ENCODE data around the gene EPHB2.
"Not testable (repeated sequence)": the region's sequence is repeated elsewhere in the genome, so short reads cannot be mapped to it uniquely, and the experiment has no call there.

The EPHB2 gene

GRCh38 chr1:22843441-22844183 is 133.0 kb downstream of the EPHB2 start:
- not testable (repeated sequence) for DNase-seq

- no peak for DNase-seq
Measured at GRCh38 chr1:22844621-22845020, 134.0 kb downstream of the EPHB2 start.

GRCh38 chr1:22845398-22845935 is 134.8 kb downstream of the EPHB2 start:
- DNase-seq = no peak

DNA sequence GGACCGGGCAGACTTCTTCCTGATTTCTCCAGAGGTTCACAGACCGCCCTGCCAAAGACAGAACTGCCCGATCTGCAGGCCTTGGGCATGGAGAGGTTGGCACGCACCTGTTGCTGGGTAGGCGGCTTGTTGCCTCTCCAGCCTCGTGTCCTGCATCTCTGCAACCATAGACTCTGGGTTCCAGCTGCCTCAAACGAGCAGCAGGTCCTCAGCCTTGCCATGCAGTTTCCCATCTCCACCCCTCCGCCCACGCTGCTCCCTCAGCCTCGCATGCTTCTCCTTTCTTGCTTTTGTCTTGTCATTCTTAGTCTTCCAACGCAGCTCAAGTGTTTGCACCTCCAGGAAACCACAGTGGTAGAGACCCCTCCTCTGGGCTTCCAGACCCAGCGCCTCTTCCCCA is 135.8 kb downstream of the EPHB2 start:
- DNase-seq = no peak

- no peak for DNase-seq
Measured at GRCh38 chr1:22847249-22847648, 136.6 kb downstream of the EPHB2 start.

DNA sequence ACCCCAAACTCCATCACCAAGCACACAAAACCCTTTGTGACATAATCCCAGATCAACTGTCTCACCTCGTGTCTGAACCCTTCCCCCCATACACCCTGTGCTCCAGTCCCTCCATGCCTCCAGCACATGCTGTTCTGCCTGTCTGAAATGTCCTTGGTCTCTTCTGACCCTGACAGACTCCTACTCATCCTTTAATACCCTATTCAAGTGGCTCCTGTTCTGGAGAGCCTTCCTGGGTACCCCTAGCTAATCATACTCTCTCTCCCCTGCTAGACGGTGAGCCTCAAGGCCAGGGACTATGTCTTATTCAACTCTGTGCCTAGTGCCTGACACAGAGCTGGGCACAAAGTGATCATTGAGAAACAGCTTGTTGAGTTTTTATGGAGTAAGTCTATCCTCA is 137.1 kb downstream of the EPHB2 start:
- no peak for DNase-seq

- no peak for DNase-seq
Measured at GRCh38 chr1:22848405-22848804, 137.8 kb downstream of the EPHB2 start.

- DNase-seq = no peak
Measured at GRCh38 chr1:22849770-22850169, 139.1 kb downstream of the EPHB2 start.

GRCh38 chr1:22850281-22850680 is 139.6 kb downstream of the EPHB2 start:
- DNase-seq = no peak

GRCh38 chr1:22850681-22851080 is 140.0 kb downstream of the EPHB2 start:
- DNase-seq = no peak

GRCh38 chr1:22851517-22851916 is 140.9 kb downstream of the EPHB2 start:
- no peak for DNase-seq

DNA sequence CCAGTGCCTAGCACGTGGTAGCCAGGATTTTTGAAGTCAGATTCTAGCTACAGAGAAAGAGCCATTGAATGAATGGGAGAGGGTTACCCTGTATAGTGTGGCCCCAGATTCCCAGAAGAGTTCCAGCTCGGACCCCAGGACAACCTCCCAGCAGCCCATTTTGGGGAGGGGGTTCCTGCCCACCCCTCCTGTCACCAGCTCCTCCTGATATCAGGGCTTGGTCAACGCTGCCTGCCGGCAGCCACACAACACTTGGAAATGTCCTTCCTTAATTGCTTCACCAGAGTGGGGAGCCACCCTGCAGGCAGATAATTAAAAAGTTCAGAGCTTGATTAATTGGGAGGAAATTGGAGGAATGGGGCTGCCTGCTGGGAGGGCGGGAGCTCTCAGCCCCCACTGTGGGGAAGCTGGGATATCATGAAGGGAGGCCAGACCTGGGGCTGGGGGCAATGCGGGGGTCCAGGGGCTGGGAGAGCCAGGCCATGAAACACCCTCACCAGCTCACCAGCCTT is 141.6 kb downstream of the EPHB2 start:
- no peak for DNase-seq

DNA sequence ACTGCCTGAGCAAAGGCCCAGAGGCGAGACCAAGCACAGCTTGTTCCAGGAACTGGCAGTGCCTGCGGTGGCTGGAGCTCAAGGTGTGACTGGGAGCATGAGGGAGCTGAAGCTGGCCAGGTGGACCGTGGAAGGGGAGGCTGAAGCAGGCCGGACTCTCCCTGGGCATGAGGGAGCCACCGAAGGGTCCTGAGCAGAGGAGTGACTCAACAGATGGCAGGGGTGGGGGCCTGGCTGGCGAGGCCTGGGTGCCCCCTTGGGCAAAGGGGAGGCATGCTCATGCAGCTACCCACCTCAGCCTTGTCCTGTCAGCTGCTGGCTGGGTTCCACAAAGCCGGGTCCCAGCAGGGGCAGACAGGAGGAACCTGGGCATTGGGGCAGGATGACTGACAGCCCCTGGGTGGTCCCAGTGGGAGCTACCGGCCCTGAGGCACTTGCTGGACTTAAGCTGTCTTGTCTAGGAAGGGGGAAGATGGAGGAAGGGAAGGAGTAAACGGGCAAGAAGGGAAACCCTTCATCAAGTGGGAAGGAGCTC is 143.1 kb downstream of the EPHB2 start:
- DNase-seq = no peak

DNA sequence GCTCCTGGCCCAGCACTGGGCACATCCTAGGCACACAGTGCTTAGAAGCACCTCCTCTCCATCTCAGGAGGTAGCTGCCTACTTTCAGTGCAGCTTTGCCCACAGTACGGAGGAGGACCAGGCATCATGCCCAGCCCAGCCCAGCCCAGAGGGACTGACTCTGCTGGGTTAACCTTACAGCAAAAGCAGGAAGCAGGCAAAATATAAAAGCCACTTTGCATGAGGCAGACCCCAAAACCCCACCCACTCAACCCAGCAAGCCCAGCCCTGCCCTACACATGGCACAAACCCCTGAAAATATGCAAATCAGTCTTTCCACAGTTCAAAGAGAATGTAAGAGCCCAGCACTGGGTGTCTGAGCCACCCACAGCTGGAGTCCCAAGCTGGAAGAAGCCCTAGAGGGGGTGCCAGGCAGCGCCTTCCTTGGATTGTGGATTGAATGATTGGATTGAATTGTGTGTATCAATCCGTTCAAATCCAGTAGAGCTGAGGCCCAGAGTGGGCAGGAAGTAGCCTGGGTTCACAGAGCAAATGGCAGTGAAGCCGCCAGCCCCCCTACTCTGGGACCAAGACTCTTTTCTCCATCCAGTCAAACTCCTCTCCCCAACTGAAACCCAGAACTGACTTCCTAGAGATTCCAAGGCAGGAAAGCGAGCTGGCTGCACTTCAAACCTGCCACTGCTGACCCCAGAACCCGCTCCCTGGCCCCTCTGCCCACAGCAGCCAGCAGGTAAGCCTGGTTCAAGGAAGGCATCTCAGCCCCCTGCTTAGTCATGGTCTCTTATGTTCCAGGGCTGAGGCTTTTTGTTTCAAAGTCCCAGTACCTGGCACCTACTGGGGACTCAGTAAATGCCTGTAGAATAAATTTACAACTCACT is 144.3 kb downstream of the EPHB2 start:
- no peak for DNase-seq

- peak; percentile 31 for DNase-seq
Measured at GRCh38 chr1:22855668-22856606, 145.3 kb downstream of the EPHB2 start.

DNA sequence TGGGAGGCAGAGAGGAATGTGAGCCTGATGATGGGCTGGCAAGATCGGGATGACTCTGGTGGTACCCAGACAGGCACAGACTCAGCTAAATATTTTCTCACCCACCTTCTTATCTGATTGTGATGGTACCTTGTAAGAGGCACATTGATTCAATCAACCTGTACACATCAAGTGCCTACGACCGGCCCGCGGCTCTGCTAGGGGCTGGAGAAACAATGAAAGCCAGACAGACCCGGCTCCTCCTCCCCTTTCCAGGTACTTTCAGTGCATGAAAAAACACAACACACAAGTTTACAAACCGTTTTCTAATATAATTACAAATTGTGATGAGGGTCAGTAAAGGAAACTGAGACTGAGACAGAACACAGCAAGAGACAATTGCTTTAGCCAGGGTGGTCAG is 147.0 kb downstream of the EPHB2 start:
- DNase-seq = no peak

DNA sequence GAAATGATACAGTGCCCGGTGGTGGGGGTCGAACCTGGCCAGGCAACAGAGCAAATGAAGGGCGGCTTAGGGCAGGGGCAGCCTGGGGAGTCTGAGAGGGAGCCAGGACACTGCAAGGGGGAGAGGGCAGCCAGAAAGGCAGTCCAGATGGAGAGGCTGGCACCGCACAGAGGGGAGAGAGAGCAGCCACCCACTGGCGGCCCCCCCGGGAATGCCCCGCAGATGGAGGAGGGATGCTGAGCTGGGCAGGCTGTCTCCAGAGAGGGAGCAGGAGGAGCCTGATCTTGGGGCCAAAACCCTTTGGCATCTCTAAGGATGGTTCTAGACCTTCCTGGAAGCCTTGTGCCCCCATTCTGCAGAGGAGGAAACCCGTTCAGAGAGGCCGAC is 149.8 kb downstream of the EPHB2 start:
- DNase-seq = no peak

- no peak for DNase-seq
Measured at GRCh38 chr1:22860883-22861385, 150.3 kb downstream of the EPHB2 start.

- DNase-seq = no peak
Measured at GRCh38 chr1:22861764-22862440, 151.3 kb downstream of the EPHB2 start.

GRCh38 chr1:22862752-22863151 is 152.1 kb downstream of the EPHB2 start:
- DNase-seq = no peak

DNA sequence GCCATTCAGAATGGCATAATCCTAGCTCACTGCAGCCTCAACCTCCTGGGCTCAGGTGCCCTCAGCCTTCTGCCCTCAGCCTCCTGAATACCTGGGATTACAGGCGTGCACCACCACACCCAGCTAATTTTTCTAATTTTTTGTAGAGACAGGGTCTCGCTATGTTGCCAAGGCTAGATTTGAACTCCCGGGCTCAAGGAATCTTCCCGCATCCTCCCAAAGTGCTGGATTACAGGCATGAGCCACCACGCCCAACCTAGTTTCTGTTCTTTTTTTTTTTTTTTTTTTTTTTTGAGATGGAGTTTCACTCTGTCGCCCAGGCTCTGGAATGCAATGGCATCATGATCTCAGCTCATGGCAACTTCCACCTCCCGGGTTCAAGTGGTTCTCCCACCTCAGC is 153.1 kb downstream of the EPHB2 start:
- DNase-seq = no peak

- DNase-seq = no peak
Measured at GRCh38 chr1:22864886-22865285, 154.2 kb downstream of the EPHB2 start.

Measured in NCI-H2171 treated with DMSO at 0.1 percent for 48 hours (cell line).